ENCODE data around the gene FBXO17.

Gene FBXO17

DNA sequence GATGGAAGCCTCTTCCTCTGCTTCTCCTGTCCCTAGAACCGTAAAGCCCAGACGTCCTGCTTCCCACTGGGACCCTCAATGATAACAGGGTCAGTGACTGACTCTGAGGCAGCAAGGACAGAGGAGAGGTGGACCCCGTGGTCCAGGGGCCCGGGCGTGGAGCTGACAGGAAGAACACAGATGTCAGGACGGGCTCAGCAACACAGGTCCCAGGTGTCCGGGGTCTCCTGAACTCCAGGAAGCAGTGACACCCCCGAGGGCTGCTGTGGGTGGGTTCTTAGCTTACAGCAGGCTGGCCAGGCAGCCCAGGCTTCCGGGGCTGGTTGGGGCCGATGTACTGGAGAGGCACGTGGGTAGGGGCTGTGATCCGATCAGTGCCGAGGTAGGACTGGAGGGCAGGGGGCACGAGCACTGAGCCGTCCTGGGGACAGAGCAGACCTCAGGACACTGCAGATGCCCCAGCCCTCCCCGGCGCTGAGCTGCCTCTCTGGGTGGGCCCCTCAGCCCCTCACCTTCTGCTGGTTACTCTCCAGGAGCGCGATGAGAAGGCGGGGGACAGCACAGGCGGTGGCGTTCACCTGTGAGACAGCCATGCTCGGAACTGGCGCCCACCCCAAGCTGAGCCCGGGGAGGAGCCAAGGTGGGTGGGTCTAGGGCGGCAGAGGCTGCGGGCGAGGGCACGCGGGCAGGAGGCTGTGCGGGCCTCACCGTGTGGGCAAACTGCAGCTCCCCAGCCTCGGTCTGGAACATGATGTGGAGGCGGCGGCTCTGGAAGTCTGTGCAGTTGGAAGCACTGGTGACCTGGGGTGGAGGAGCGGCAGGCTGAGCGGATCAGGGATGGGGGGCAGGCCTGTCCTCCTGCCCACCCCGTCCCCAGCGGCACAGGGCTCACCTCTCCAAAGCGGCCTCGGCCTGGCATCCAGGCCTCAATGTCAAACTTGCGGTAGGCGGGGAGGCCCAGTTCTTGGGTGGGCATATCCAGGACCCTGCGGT lies 59.9 kb downstream of the FBXO17 start:
- DNase-seq (ENCODE audit: low read depth) = no peak

DNA sequence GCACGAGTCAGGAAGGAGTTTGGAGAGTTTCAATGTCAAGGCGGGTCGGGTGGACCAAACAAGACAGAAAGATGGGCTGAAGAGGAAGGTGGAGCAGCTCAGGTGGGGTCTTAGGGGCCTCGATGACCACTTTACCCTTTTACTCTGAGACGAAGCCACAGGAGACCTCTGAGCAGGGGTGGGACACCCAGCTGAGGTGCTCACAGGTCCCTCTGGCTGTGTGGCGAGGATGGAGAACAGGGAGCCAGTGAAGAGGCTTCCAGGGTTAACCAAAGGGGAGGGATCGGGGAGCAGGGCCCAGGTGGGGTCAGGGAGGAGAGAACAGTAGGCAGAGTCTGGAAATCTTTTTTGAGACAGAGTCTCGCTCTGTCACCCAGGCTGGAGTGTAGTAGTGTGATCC lies 61.6 kb downstream of the FBXO17 start:
- no peak for DNase-seq (ENCODE audit: low read depth)

- no peak for DNase-seq (ENCODE audit: low read depth)
These were observed 62.7 kb downstream of the FBXO17 start for GRCh38 chr19:38912600-38913514.

GRCh38 chr19:38911388-38912001 lies 64.0 kb downstream of the FBXO17 start:
- no peak for DNase-seq (ENCODE audit: low read depth)

- no peak for DNase-seq (ENCODE audit: low read depth)
These were observed 65.1 kb downstream of the FBXO17 start for GRCh38 chr19:38910488-38910887.

GRCh38 chr19:38908911-38909310 lies 66.6 kb downstream of the FBXO17 start:
- no peak for DNase-seq (ENCODE audit: low read depth)

- DNase-seq (ENCODE audit: low read depth) = no peak
These were observed 67.9 kb downstream of the FBXO17 start for GRCh38 chr19:38907670-38908069.

DNA sequence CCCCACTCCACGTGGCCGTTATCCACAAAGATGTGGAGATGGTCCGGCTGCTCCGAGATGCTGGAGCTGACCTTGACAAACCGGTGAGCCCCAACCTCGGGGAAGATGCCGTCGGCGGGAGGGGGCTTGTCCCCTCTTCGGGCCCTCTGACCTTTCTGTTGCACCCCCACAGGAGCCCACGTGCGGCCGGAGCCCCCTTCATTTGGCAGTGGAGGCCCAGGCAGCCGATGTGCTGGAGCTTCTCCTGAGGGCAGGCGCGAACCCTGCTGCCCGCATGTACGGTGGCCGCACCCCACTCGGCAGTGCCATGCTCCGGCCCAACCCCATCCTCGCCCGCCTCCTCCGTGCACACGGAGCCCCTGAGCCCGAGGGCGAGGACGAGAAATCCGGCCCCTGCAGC lies 68.3 kb downstream of the FBXO17 start:
- no peak for DNase-seq (ENCODE audit: low read depth)

- DNase-seq (ENCODE audit: low read depth) = no peak
These were observed 69.9 kb downstream of the FBXO17 start for GRCh38 chr19:38905620-38906019.

DNA sequence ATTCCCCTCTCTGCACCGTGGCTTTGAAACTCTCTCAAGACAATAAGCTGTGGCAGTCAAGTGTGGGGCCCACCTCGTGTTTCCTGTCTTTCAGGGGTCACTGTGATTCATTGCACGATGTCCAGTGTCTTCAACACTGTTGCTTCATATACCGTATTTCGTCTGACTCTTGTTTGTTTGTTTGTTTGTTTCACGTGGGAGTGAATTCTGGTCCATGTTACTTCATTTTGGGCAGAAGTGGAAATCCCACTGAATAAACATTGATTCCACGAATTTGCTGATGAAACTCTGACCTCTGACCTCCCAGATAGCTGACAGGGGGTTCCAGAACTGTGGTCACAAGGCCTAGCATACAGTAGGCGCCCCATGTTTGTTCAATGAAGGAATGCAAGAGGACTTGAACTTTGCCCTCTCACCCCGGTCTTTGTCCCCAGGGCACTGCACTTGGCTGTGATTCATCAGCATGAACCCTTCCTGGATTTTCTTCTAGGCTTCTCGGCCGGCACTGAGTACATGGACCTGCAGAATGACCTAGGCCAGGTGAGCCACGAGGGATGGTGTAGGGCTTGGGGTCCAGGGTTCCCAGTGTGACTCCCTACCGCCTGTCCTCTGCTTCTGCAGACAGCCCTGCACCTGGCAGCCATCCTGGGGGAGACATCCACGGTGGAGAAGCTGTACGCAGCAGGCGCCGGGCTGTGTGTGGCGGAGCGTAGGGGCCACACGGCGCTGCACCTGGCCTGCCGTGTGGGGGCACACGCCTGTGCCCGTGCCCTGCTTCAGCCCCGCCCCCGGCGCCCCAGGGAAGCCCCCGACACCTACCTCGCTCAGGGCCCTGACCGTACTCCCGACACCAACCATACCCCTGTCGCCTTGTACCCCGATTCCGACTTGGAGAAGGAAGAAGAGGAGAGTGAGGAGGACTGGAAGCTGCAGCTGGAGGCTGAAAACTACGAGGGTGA lies 70.7 kb downstream of the FBXO17 start:
- DNase-seq (ENCODE audit: low read depth) = no peak

- DNase-seq (ENCODE audit: low read depth) = no peak
These were observed 73.9 kb downstream of the FBXO17 start for GRCh38 chr19:38901683-38902082.

DNA sequence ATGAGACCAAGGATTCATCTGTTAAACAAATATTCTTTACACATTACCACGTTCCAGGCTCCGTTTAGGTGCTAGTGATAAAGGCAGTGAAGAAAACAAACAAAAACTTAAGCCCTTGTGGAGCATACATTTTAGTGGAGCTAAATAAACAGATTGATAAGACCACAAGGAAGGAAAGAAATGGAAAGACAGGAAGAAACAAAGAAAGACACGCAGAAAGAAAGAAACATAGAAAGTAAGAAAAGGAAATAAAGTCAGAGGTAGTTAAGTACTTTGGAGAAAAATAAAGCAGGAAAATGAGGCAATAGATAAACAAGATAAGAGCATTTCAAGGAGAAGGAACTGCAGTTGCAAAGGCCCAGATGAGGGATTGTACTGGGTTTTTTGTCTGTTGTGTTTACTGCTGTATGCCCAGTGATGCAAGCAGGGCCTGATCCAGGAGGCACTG lies 74.8 kb downstream of the FBXO17 start:
- DNase-seq (ENCODE audit: low read depth) = no peak

GRCh38 chr19:38900202-38900629 lies 75.3 kb downstream of the FBXO17 start:
- no peak for DNase-seq (ENCODE audit: low read depth)

- DNase-seq (ENCODE audit: low read depth) = peak; percentile 100
These were observed 75.9 kb downstream of the FBXO17 start, which contains the start of the genes NFKBIB and SIRT2 for GRCh38 chr19:38899447-38900201. TSS of gene NFKBIB (plus strand) at chr19:38899969. CDS start at chr19:38900033, 64 bp downstream. TSS of gene SIRT2 (minus strand) at chr19:38899618. CDS start at chr19:38899521, 97 bp downstream.

- no peak for DNase-seq (ENCODE audit: low read depth)
These were observed 76.6 kb downstream of the FBXO17 start for GRCh38 chr19:38898788-38899446.

DNA sequence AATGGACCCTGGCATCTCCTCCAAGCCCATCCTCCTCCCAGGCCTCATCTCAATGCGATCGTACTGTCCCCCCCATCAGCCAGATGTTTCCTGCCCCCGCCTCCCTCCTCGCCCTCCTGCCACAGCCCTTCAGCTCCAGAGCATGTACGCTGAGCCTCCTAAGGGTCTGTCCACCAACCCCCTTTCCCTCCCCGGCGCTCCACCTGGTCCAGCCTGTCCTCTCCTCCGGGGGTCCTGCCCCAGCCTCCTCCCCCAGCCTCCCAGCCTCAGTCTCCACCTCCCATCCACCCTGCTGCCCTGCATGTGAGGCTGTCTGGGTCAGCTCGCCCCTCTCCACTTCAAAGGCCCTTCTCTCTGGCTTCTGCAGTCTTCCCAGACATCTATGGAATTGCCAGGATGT lies 80.6 kb downstream of the FBXO17 start:
- DNase-seq (ENCODE audit: low read depth) = no peak

- no peak for DNase-seq (ENCODE audit: low read depth)
These were observed 82.2 kb downstream of the FBXO17 start for GRCh38 chr19:38893341-38893771.

GRCh38 chr19:38892841-38893240 lies 82.7 kb downstream of the FBXO17 start:
- no peak for DNase-seq (ENCODE audit: low read depth)

GRCh38 chr19:38891771-38892170 lies 83.8 kb downstream of the FBXO17 start:
- no peak for DNase-seq (ENCODE audit: low read depth)
